Muscle layer of colon (tissue), 2 donors: ENCODE results near the gene FSTL5.

ENCODE experiments used
- H3K27ac ChIP-seq: one replicate; pipeline ENCODE4 v1.7.0; 2013; ENCODE audit warnings: low read depth, mild to moderate bottlenecking, low read length, moderate library complexity
- H3K27me3 ChIP-seq, 2 donors: one replicate each; pipeline ENCODE4 v1.7.0; 2013; ENCODE audit warnings: low read length in 2 of 2, mild to moderate bottlenecking in 2 of 2; ENCODE audit not compliant: insufficient read depth in 2 of 2, control insufficient read depth in 1 of 2
- H3K36me3 ChIP-seq: one replicate; pipeline ENCODE4 v1.7.0; 2013; ENCODE audit warnings: mild to moderate bottlenecking, low read length; ENCODE audit not compliant: insufficient read depth
- H3K4me1 ChIP-seq: one replicate; pipeline ENCODE4 v1.7.0; 2013; ENCODE audit warnings: mild to moderate bottlenecking, low read length; ENCODE audit not compliant: insufficient read depth
- H3K4me3 ChIP-seq, 2 donors: one replicate each; pipeline ENCODE4 v1.7.0; 2013; ENCODE audit warnings: low read length in 2 of 2, low read depth in 1 of 2, mild to moderate bottlenecking in 1 of 2, moderate library complexity in 1 of 2
- H3K9ac ChIP-seq: one replicate; pipeline ENCODE4 v1.7.0; 2013; ENCODE audit warnings: low read length
- H3K9me3 ChIP-seq: one replicate; pipeline ENCODE4 v1.7.0; 2013; ENCODE audit warnings: mild to moderate bottlenecking, low read length
- donor health status: abdominal sarcoma.
- donor health status: Adenocarcinoma of cecum.

The FSTL5 gene

GRCh38 chr4:161680146-161680545 is 483.7 kb downstream of the FSTL5 start:
- no peaks in the 10 kb centered on the region for H3K27me3 ChIP-seq
- H3K4me3 ChIP-seq: no peak overlapping the region
- no peak overlapping the region for H3K27ac ChIP-seq
- no peaks in the 10 kb centered on the region for H3K36me3 ChIP-seq
- H3K9ac ChIP-seq: no peak overlapping the region
- H3K9me3 ChIP-seq: no peaks in the 10 kb centered on the region
- H3K4me1 ChIP-seq: no peaks in the 10 kb centered on the region

- no peak overlapping the region for H3K27ac ChIP-seq
- H3K27me3 ChIP-seq: no peaks in the 10 kb centered on the region
- no peaks in the 10 kb centered on the region for H3K9me3 ChIP-seq
- no peak overlapping the region for H3K9ac ChIP-seq
- H3K4me1 ChIP-seq: no peaks in the 10 kb centered on the region
- H3K4me3 ChIP-seq: no peak overlapping the region
- no peaks in the 10 kb centered on the region for H3K36me3 ChIP-seq
These were observed 499.1 kb downstream of the FSTL5 start for GRCh38 chr4:161664740-161665139.

- Histone ChIP-seq H3K4me1 (no peaks in the 10 kb centered on the region), H3K9ac (no peak overlapping the region), H3K4me3 (no peak overlapping the region), H3K27me3 (no peaks in the 10 kb centered on the region), H3K27ac (no peak overlapping the region), H3K9me3 (no peaks in the 10 kb centered on the region), H3K36me3 (no peaks in the 10 kb centered on the region)
These were observed 500.0 kb downstream of the FSTL5 start for GRCh38 chr4:161663844-161664243.

- Histone ChIP-seq H3K9me3 (no peaks in the 10 kb centered on the region), H3K4me3 (no peak overlapping the region), H3K27me3 (no peaks in the 10 kb centered on the region), H3K9ac (no peak overlapping the region), H3K4me1 (no peaks in the 10 kb centered on the region), H3K27ac (no peak overlapping the region), H3K36me3 (no peaks in the 10 kb centered on the region)
These were observed 505.1 kb downstream of the FSTL5 start for GRCh38 chr4:161658676-161659075.

- Histone ChIP-seq H3K4me3 (no peak overlapping the region), H3K36me3 (no peaks in the 10 kb centered on the region), H3K27me3 (no peaks in the 10 kb centered on the region), H3K4me1 (no peaks in the 10 kb centered on the region), H3K9ac (no peak overlapping the region), H3K27ac (no peak overlapping the region), H3K9me3 (no peaks in the 10 kb centered on the region)
These were observed 506.2 kb downstream of the FSTL5 start for GRCh38 chr4:161657616-161658015.

DNA sequence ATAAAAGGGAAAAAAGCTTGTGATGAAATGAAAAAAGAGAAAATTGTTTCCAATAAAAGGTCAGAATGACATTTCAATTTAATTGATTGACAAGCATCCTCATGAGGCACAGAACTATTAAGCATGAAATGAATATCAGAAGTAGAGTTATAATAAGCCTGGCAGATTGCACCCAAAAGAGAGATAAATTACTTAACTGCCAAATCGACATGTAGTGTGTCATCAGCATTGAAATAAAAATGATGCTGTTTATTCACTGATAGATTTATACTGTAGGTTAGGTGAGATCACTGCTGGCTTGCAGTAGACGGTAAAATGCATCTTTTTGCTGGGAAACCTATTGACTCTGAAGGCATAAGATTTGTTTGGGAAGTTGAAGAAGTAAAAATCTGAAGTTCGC is 507.2 kb downstream of the FSTL5 start:
- Histone ChIP-seq H3K9ac (no peak overlapping the region), H3K4me1 (no peaks in the 10 kb centered on the region), H3K27ac (no peak overlapping the region), H3K4me3 (no peak overlapping the region), H3K36me3 (no peaks in the 10 kb centered on the region), H3K27me3 (no peaks in the 10 kb centered on the region), H3K9me3 (no peaks in the 10 kb centered on the region)

DNA sequence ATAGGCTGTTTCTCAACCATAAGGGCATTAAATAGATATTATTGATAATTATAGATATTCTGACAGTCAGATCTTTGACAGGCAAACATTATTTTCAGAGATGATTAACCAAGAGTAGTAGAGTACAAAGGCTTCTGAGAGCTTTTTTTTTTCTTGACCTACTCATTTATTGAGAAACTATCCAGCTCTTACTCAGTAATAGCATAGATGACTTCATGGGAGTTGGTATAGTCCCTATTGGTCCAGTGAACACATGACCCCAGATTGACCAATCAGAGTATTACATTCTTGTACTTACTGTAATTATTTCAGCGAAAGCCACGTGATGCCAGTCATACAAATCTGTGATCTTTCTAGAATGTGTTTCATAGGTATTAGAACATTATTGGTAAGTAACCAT is 508.7 kb downstream of the FSTL5 start:
- no peaks in the 10 kb centered on the region for H3K9me3 ChIP-seq
- H3K4me3 ChIP-seq: no peak overlapping the region
- no peaks in the 10 kb centered on the region for H3K27me3 ChIP-seq
- H3K4me1 ChIP-seq: no peaks in the 10 kb centered on the region
- H3K27ac ChIP-seq: no peak overlapping the region
- H3K9ac ChIP-seq: no peak overlapping the region
- H3K36me3 ChIP-seq: no peaks in the 10 kb centered on the region

GRCh38 chr4:161653697-161654096 is 510.1 kb downstream of the FSTL5 start:
- Histone ChIP-seq H3K9me3 (no peaks in the 10 kb centered on the region), H3K27ac (no peak overlapping the region), H3K4me3 (no peak overlapping the region), H3K4me1 (no peaks in the 10 kb centered on the region), H3K36me3 (no peaks in the 10 kb centered on the region), H3K9ac (no peak overlapping the region), H3K27me3 (no peaks in the 10 kb centered on the region)

- Histone ChIP-seq H3K4me3 (no peak overlapping the region), H3K36me3 (no peaks in the 10 kb centered on the region), H3K27ac (no peak overlapping the region), H3K27me3 (no peaks in the 10 kb centered on the region), H3K9me3 (no peaks in the 10 kb centered on the region), H3K9ac (no peak overlapping the region), H3K4me1 (no peaks in the 10 kb centered on the region)
These were observed 512.2 kb downstream of the FSTL5 start for GRCh38 chr4:161651586-161651985.

DNA sequence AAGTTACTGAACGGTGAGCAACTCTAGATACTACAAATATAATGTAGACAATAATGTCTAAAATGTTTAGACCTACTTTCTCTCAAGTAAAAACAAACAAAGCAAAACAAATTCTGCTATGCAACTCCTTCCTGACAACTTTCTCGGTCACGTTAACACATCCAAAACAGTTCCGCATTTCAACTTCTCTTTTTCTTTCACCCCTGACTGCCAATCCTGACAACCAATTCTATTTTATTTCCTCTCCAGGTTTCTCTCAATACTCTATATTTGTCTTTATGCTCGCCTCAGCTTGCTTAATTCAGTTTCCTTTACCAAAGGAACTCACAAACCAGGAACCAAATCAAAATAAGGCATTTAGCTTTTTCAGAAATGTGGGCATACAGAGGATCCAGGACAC is 513.0 kb downstream of the FSTL5 start:
- Histone ChIP-seq H3K9me3 (no peaks in the 10 kb centered on the region), H3K9ac (no peak overlapping the region), H3K4me3 (no peak overlapping the region), H3K36me3 (no peaks in the 10 kb centered on the region), H3K27ac (no peak overlapping the region), H3K27me3 (no peaks in the 10 kb centered on the region), H3K4me1 (no peaks in the 10 kb centered on the region)

GRCh38 chr4:161647757-161648156 is 516.0 kb downstream of the FSTL5 start:
- H3K9me3 ChIP-seq: no peaks in the 10 kb centered on the region
- H3K27me3 ChIP-seq: no peaks in the 10 kb centered on the region
- no peak overlapping the region for H3K4me3 ChIP-seq
- H3K36me3 ChIP-seq: no peaks in the 10 kb centered on the region
- H3K9ac ChIP-seq: no peak overlapping the region
- H3K4me1 ChIP-seq: no peaks in the 10 kb centered on the region
- H3K27ac ChIP-seq: no peak overlapping the region

DNA sequence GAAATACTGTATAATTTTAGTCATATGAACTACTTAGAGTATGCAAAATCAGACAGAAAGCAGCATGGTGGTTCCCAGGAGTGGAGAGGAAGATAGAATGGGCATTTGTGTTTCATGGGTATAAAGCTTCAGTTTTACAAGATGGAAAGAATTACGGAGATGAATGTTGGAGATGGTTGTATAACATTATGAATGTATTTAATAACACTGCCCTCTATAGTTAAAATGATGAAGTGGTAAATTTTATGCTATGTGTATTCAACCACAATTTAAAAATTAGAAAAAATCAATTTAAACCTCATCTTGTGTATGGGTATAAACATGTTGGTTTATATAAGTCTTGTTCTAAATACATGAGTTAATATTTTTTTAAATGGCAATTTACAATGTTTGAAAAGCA is 521.1 kb downstream of the FSTL5 start:
- no peaks in the 10 kb centered on the region for H3K27me3 ChIP-seq
- H3K9me3 ChIP-seq: no peaks in the 10 kb centered on the region
- no peak overlapping the region for H3K9ac ChIP-seq
- H3K4me1 ChIP-seq: no peaks in the 10 kb centered on the region
- no peak overlapping the region for H3K4me3 ChIP-seq
- H3K27ac ChIP-seq: no peak overlapping the region
- H3K36me3 ChIP-seq: no peaks in the 10 kb centered on the region
